Ovary (tissue), 3 donors: ENCODE data around the gene FAM47E.

Source experiments
- CTCF ChIP-seq, 3 donors: fragments of 450-650 bp in 2 of 3; fragments of 200-600 bp in 1 of 3; IDR thresholded peaks; one replicate each; pipeline versions ENCODE4 v1.5.1 to v1.8.0; 2016 to 2022; ENCODE audit warnings: antibody characterized with exemption in 3 of 3, mild to moderate bottlenecking in 1 of 3
- EP300 ChIP-seq: sonication (generic); formaldehyde crosslinking; IDR thresholded peaks from one replicate; pipeline ENCODE4 v1.6.1; 2017; ENCODE audit warnings: antibody characterized with exemption
- POLR2A ChIP-seq: fragments of 450-650 bp; IDR thresholded peaks from one replicate; pipeline ENCODE4 v1.6.1; 2017; ENCODE audit warnings: antibody characterized with exemption, mild to moderate bottlenecking, moderate library complexity
- donor health status: DM: no; HTN: no; CAD: no.

GRCh38 chr4:76283900-76284299 lies 32.4 kb downstream of the FAM47E start:
- TF ChIP-seq POLR2A = no peak
- TF ChIP-seq CTCF (IDR thresholded peaks at IDR 0.05) = no peak
- no peak for TF ChIP-seq EP300
